Sigmoid colon (tissue), 7 donors: ENCODE measurements around the gene PIGZ. TPM values are rescaled to one million over a fixed set of nuclear protein-coding genes. Genes with fewer than 3 reads are reported as not detected.

Experiments
- DNase-seq: peaks from one replicate; pipeline ENCODE4 v3.0.0-alpha.2; 2019
- H3K27ac ChIP-seq, 4 donors: fragments of 200-600 bp; sonication (generic); one replicate each; pipeline ENCODE4 v1.5.1; 2016 to 2019; ENCODE audit warnings: mild to moderate bottlenecking in 1 of 4
- H3K27me3 ChIP-seq, 3 donors: fragments of 200-600 bp; sonication (generic); one replicate each; pipeline ENCODE4 v1.5.1; 2019; ENCODE audit warnings: mild to moderate bottlenecking in 1 of 3
- H3K36me3 ChIP-seq, 4 donors: fragments of 200-600 bp; sonication (generic); one replicate each; pipeline ENCODE4 v1.5.1; 2016 to 2019
- H3K4me1 ChIP-seq, 4 donors: fragments of 200-600 bp; sonication (generic); one replicate each; pipeline ENCODE4 v1.5.1; 2017 to 2019
- H3K4me3 ChIP-seq, 4 donors: fragments of 200-600 bp; sonication (generic); one replicate each; pipeline ENCODE4 v1.5.1; 2017 to 2019; ENCODE audit warnings: mild to moderate bottlenecking in 2 of 4, moderate library complexity in 1 of 4
- H3K9me3 ChIP-seq, 4 donors: fragments of 200-600 bp in 3 of 4; sonication (generic) in 3 of 4; one replicate each; pipeline versions ENCODE4 v1.5.1 to v1.6.1; 2013 to 2019
- EP300 ChIP-seq, 4 donors: sonication (generic); formaldehyde crosslinking; IDR thresholded peaks; one replicate each; pipeline ENCODE4 v1.6.1; 2017; ENCODE audit warnings: antibody characterized with exemption in 4 of 4
- POLR2A ChIP-seq, 2 donors: fragments of 450-650 bp; IDR thresholded peaks; one replicate each; pipeline ENCODE4 v1.6.1; 2016; ENCODE audit warnings: antibody characterized with exemption in 2 of 2, mild to moderate bottlenecking in 2 of 2, moderate library complexity in 2 of 2
- POLR2AphosphoS5 ChIP-seq, 4 donors: sonication (generic); formaldehyde crosslinking; IDR thresholded peaks; one replicate each; pipeline ENCODE4 v1.6.1; 2017; ENCODE audit warnings: antibody characterized with exemption in 4 of 4
- WGBS, 2 donors: extraction: QIAGEN DNeasy Blood & Tissue Kit; methylation state at CpG; one replicate each; pipeline ENCODE4 v1.1.7; 2013; 5-methylcytosine and 5-hydroxymethylcytosine counted together
- intact Hi-C: fragments of 100-400 bp; cut with DNase I; formaldehyde crosslinking; loops from one replicate; pipeline ENCODE4 v1.15.1; 2023
- polyA plus RNA-seq, 3 donors: library from polyadenylated mRNA; stranded (reverse); fragments of 200-250 nt; gene quantifications; one replicate each; pipeline ENCODE4 v1.2.3, GENCODE V29; 2013
- total RNA-seq, 4 donors: library from RNA; depleted of rRNA; stranded (reverse); fragments of >200 nt; gene quantifications; one replicate each; pipeline ENCODE4 v1.1.0, GENCODE V29; 2016
- TF ChIP-seq, protein P1 (sequence below), 4 experiments: fragments of 450-650 bp in 3 of 4; fragments of 200-600 bp in 1 of 4; IDR thresholded peaks; one replicate each; pipeline ENCODE4 v1.5.1; 2016 to 2019; ENCODE audit warnings: antibody characterized with exemption in 4 of 4, mild to moderate bottlenecking in 3 of 4, moderate library complexity in 2 of 4
- donor health status: healthy with polysubstance abuse.
- donor health status: Bipolar disorder and iron deficiency.
- donor health status: healthy.

The PIGZ gene
- total and polyA plus RNA-seq, 7 donors: 8.6 to 60.8 (median 23.4) TPM

GRCh38 chr3:196983186-196983585, 14.6 kb upstream of the PIGZ start:
- DNase-seq: no peak
- Histone ChIP-seq H3K27me3 (peaks cover 0 to 4% (median 0%) of the 10 kb centered on the region in 3 donors), H3K9me3 (no peaks in the 10 kb centered on the region), H3K27ac (no peak overlapping the region), H3K36me3 (no peaks in the 10 kb centered on the region), H3K4me1 (peaks cover 0 to 8% (median 2%) of the 10 kb centered on the region in 4 donors), H3K4me3 (no peak overlapping the region)
- WGBS, 2 donors: 74 to 81% methylated on average over 1 of the region's 1 CpG
- intact Hi-C loops: no loop called here
- TF ChIP-seq POLR2AphosphoS5 (IDR thresholded peaks at IDR 0.05): no peak
- TF ChIP-seq, protein P1, sequence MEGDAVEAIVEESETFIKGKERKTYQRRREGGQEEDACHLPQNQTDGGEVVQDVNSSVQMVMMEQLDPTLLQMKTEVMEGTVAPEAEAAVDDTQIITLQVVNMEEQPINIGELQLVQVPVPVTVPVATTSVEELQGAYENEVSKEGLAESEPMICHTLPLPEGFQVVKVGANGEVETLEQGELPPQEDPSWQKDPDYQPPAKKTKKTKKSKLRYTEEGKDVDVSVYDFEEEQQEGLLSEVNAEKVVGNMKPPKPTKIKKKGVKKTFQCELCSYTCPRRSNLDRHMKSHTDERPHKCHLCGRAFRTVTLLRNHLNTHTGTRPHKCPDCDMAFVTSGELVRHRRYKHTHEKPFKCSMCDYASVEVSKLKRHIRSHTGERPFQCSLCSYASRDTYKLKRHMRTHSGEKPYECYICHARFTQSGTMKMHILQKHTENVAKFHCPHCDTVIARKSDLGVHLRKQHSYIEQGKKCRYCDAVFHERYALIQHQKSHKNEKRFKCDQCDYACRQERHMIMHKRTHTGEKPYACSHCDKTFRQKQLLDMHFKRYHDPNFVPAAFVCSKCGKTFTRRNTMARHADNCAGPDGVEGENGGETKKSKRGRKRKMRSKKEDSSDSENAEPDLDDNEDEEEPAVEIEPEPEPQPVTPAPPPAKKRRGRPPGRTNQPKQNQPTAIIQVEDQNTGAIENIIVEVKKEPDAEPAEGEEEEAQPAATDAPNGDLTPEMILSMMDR (IDR thresholded peaks at IDR 0.05): no peak
- TF ChIP-seq POLR2A (IDR thresholded peaks at IDR 0.05): no peak
- TF ChIP-seq EP300 (IDR thresholded peaks at IDR 0.05): no peak

- Histone ChIP-seq H3K27me3 (peaks cover 0 to 4% (median 0%) of the 10 kb centered on the region in 3 donors), H3K4me1 (peaks cover 0 to 8% (median 2%) of the 10 kb centered on the region in 4 donors), H3K27ac (no peak overlapping the region), H3K36me3 (no peaks in the 10 kb centered on the region), H3K9me3 (no peaks in the 10 kb centered on the region), H3K4me3 (no peak overlapping the region)
- whole genome bisulfite sequencing, 2 donors: 89 to 91% methylated on average over 13 of the region's 13 CpGs
- DNase-seq: no peak
- TF ChIP-seq, protein P1 (IDR thresholded peaks at IDR 0.05): no peak
- TF ChIP-seq POLR2AphosphoS5 (IDR thresholded peaks at IDR 0.05): no peak
- no peak for TF ChIP-seq EP300 (IDR thresholded peaks at IDR 0.05)
- TF ChIP-seq POLR2A (IDR thresholded peaks at IDR 0.05): no peak
- intact Hi-C loops: no loop called here
Measured at GRCh38 chr3:196981657-196982056, 13.0 kb upstream of the PIGZ start.

GRCh38 chr3:196979545-196979944, 10.9 kb upstream of the PIGZ start:
- TF ChIP-seq, protein P1 (IDR thresholded peaks at IDR 0.05): no peak
- peak in 1 of 4 donors; percentile 13 for TF ChIP-seq POLR2AphosphoS5 (IDR thresholded peaks at IDR 0.05)
- intact Hi-C loops: loop anchor here (2.0 kb wide), 1 partner anchor 207 kb away; no protein-coding TSS in a partner anchor
- Histone ChIP-seq H3K27ac (no peak overlapping the region), H3K36me3 (no peaks in the 10 kb centered on the region), H3K27me3 (no peaks in the 10 kb centered on the region), H3K4me1 (peaks cover 0 to 8% (median 2%) of the 10 kb centered on the region in 4 donors), H3K4me3 (no peak overlapping the region), H3K9me3 (no peaks in the 10 kb centered on the region)
- 85 to 90% methylated on average over 10 of the region's 10 CpGs for WGBS, 2 donors
- DNase-seq: no peak

- WGBS, 2 donors: 81 to 95% methylated on average over 11 of the region's 11 CpGs
- H3K36me3 ChIP-seq: no peaks in the 10 kb centered on the region
- no peaks in the 10 kb centered on the region for H3K9me3 ChIP-seq
- H3K27ac ChIP-seq: no peak overlapping the region
- no peaks in the 10 kb centered on the region for H3K27me3 ChIP-seq
- intact Hi-C loops: no loop called here
- no peak for DNase-seq
- TF ChIP-seq, protein P1 (IDR thresholded peaks at IDR 0.05): no peak
- no peak for TF ChIP-seq POLR2A (IDR thresholded peaks at IDR 0.05)
- no peak for TF ChIP-seq EP300 (IDR thresholded peaks at IDR 0.05)
- no peak for TF ChIP-seq POLR2AphosphoS5 (IDR thresholded peaks at IDR 0.05)
- peaks cover 0 to 8% (median 2%) of the 10 kb centered on the region in 4 donors for H3K4me1 ChIP-seq
- no peak overlapping the region for H3K4me3 ChIP-seq
Measured at GRCh38 chr3:196976941-196977340, 8.3 kb upstream of the PIGZ start.

GRCh38 chr3:196975349-196975748, 6.7 kb upstream of the PIGZ start:
- H3K9me3 ChIP-seq: no peaks in the 10 kb centered on the region
- DNase-seq: no peak
- no peaks in the 10 kb centered on the region for H3K36me3 ChIP-seq
- H3K27ac ChIP-seq: no peak overlapping the region
- H3K4me1 ChIP-seq: peaks cover 0 to 8% (median 2%) of the 10 kb centered on the region in 4 donors
- WGBS, 2 donors: 72 to 81% methylated on average over 4 of the region's 4 CpGs
- no peaks in the 10 kb centered on the region for H3K27me3 ChIP-seq
- H3K4me3 ChIP-seq: no peak overlapping the region
- TF ChIP-seq, protein P1 (IDR thresholded peaks at IDR 0.05): no peak
- TF ChIP-seq POLR2A (IDR thresholded peaks at IDR 0.05) (no peak), EP300 (IDR thresholded peaks at IDR 0.05) (no peak), POLR2AphosphoS5 (IDR thresholded peaks at IDR 0.05) (no peak)
- intact Hi-C loops: no loop called here
